Heart left ventricle (tissue), 16 donors: ENCODE measurements around the gene TRIM44. TPM values are rescaled to one million over a fixed set of nuclear protein-coding genes. Genes with fewer than 3 reads are reported as not detected.

Source experiments
- ATAC-seq, 4 donors: fragments of 200-7000 bp; cut with Tn5 transposase; one replicate each; pipeline ENCODE4 v1.9.1; 2020 to 2022; ENCODE audit warnings: moderate library complexity in 4 of 4, mild to moderate bottlenecking in 3 of 4, moderate number of reproducible peaks in 1 of 4
- DNase-seq, 5 donors: peaks; one replicate each; pipeline ENCODE4 v3.0.0-alpha.2; 2020
- H3K27ac ChIP-seq, 12 donors: fragments of 200-600 bp; sonication (generic) in 4 of 12; one replicate each; pipeline versions ENCODE4 v1.5.0 to v1.8.0; 2016 to 2022; ENCODE audit warnings: mild to moderate bottlenecking in 2 of 12
- H3K27me3 ChIP-seq, 9 donors: fragments of 200-600 bp; sonication (generic) in 2 of 9; one replicate each; pipeline versions ENCODE4 v1.5.1 to v1.8.0; 2016 to 2022; ENCODE audit warnings: mild to moderate bottlenecking in 3 of 9
- H3K36me3 ChIP-seq, 9 donors: fragments of 200-600 bp; sonication (generic) in 2 of 9; one replicate each; pipeline versions ENCODE4 v1.5.0 to v1.8.0; 2018 to 2022; ENCODE audit warnings: mild to moderate bottlenecking in 2 of 9
- H3K4me1 ChIP-seq, 12 donors: fragments of 200-600 bp; sonication (generic) in 4 of 12; one replicate each; pipeline versions ENCODE4 v1.5.0 to v1.8.0; 2016 to 2022; ENCODE audit warnings: mild to moderate bottlenecking in 3 of 12
- H3K4me3 ChIP-seq, 12 donors: fragments of 200-600 bp; sonication (generic) in 4 of 12; one replicate each; pipeline versions ENCODE4 v1.5.0 to v1.8.0; 2017 to 2022; ENCODE audit warnings: mild to moderate bottlenecking in 9 of 12, moderate library complexity in 4 of 12
- H3K9me3 ChIP-seq, 12 donors: fragments of 200-600 bp; sonication (generic) in 4 of 12; one replicate each; pipeline versions ENCODE4 v1.5.0 to v1.8.0; 2016 to 2022; ENCODE audit warnings: mild to moderate bottlenecking in 1 of 12
- CTCF ChIP-seq, 12 donors: fragments of 200-600 bp; sonication (generic) in 4 of 12; IDR thresholded peaks; one replicate each; pipeline versions ENCODE4 v1.5.0 to v1.8.0; 2018 to 2022; ENCODE audit warnings: antibody characterized with exemption in 12 of 12, mild to moderate bottlenecking in 5 of 12
- POLR2A ChIP-seq, 2 donors: fragments of 450-650 bp; IDR thresholded peaks; one replicate each; pipeline ENCODE4 v1.6.1; 2017; ENCODE audit warnings: antibody characterized with exemption in 2 of 2, mild to moderate bottlenecking in 2 of 2, moderate library complexity in 2 of 2
- WGBS, 4 donors: extraction: QIAGEN DNeasy Blood & Tissue Kit in 2 of 4; methylation state at CpG; one replicate each; pipeline versions ENCODE4 v1.1.5 to v1.1.7; 2013 to 2018; 5-methylcytosine and 5-hydroxymethylcytosine counted together
- intact Hi-C, 10 donors: fragments of 100-400 bp; cut with DNase I; formaldehyde crosslinking; loops; one replicate each; pipeline versions ENCODE4 v1.11.1 to v1.14.2; 2022
- polyA plus RNA-seq, 2 donors: library from polyadenylated mRNA; stranded (reverse); fragments of 200-250 nt; gene quantifications; one replicate each; pipeline ENCODE4 v1.2.3, GENCODE V29; 2013
- total RNA-seq, 9 donors: library from RNA; depleted of rRNA in 2 of 9; stranded (reverse); fragments of >200 nt in 2 of 9; fragmentation: NEBNext Ultra II Directional in 3 of 9; extraction: Animal tissue kit (Norgen Biotek cat#: 25700) in 3 of 9; gene quantifications; one replicate each; pipeline versions ENCODE4 v1.1.0 to v1.2.4, GENCODE V29; 2016 to 2023
- donor health status: ischemic (EF 13 %, LVEDD 7.1; RV severe dilation, severe dysfunction).
- donor health status: healthy with polysubstance abuse.
- donor health status: DM: no; HTN: yes; CAD: no.
- donor health status: DM: no; HTN: no; CAD: no.
- donor health status: ischemic (EF 25% LVEDD 6.9; RV normal size, moderate dysfunction).
- donor health status: ischemic (EF 25% LVEDD 5.7; RV mildly dilated, moderate dysfunction).
- donor health status: healthy.
- donor health status: DM: yes; HTN: yes; CAD: no.
- donor health status: ischemic (EF 35%, LVEDD 5.7; RV mildly dilated, moderate dysfunction).
- donor health status: nonischemic (EF 11% LVEDD 7.7; RV severe dilation, severe dysfunction).
- donor health status: DM: yes; HTN: yes; CAD: no.
- donor health status: PGD.
- donor health status: ischemic (EF 29% LVEDD 5.4; RV normal size, mild dysfunction).
- donor health status: nonischemic (EF 23%, LVEDD 6.1; RV moderate dilation, normal function).

TRIM44 gene
- total and polyA plus RNA-seq, 11 donors: 7.9 to 55.3 (median 44.1) TPM

DNA sequence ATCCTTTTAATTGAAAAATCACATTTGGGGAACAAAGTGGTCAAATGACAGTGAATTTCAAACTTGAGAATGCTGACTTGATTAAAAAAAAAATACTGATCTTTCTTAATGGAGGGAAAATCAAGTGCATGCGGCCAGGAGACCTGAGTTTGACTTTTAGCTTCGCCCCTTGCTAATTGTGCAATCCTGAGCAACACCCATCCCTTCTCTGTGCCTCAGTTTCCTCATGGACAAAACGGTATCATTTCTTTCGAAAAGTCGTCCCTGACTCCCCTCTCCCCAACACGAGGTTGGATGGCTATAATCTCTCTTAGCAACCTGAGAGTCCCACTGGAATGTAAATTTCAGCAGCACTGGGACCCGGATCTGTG is 45.3 kb upstream of the TRIM44 start:
- no peak for TF ChIP-seq CTCF (IDR thresholded peaks at IDR 0.05)

DNA sequence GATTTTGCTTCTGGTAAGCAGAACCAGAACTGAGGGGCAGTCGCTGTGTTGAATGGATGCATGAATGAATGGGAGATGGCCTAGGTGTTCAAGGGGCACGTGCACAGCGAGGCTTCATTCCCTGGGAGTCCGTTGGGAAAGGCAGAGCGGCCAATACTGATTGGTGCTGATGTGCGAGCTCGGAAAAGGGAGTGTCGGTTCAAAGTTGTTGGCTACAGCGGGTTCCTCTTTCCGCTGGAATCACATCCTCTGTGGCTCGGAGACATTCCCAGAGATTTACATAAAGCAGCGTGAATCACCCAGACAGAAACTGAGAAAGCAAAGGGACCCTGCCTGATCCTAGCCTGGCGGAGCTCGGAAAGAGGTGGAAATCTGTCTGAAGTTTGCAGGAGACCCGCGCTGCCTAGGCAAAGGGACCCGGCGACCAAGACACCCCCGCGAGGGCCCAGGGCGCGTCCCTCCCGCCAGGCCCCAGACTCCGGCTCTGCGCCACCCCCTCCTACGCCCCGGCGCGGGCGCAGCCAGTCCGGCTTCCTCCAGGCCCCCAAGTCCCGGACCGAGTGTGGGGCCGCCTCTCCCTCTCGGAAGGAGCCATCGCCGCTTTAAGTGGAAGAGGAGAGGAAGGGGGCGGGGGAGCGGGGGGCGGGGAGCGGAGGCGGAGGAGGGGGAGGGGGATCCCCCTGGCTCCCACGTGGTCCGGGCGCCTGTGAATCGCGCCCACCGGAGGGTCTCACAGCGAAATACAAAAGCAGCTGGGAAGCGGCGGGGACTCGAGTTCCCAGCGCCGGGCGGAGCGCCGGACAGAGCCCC is 44.7 kb upstream of the TRIM44 start, which contains the start of gene FJX1:
Gene FJX1, plus strand, starts transcription at position 774 of the 810 bp plus-strand sequence. CDS start 177 bp downstream, outside the sequence.
- Histone ChIP-seq H3K4me3 (peak within 1 kb of the TSS; percentile 49 to 73 (median 63)), H3K27ac (peak within 1 kb of the TSS; percentile 37 to 91 (median 83)), H3K9me3 (no peaks in the 10 kb centered on the region), H3K27me3 (peaks cover 0 to 61% (median 4%) of the 10 kb centered on the region in 9 donors), H3K4me1 (peaks cover 3 to 43% (median 25%) of the 10 kb centered on the region in 12 donors), H3K36me3 (no peaks in the 10 kb centered on the region)
- no peak for TF ChIP-seq CTCF (IDR thresholded peaks at IDR 0.05)
- peak in 1 of 2 donors; percentile 35 for TF ChIP-seq POLR2A (IDR thresholded peaks at IDR 0.05)
- ATAC-seq (peak; percentile 48 to 80 (median 78)), DNase-seq (peak; percentile 61 to 79 (median 72))
- 1 to 5% (median 3%) methylated on average over 23 to 54 of the region's 57 CpGs for WGBS, 4 donors
- intact Hi-C loops: loop anchor here (2.0 to 10.0 kb wide), 18 partner anchors 44 to 859 kb away; partner anchors contain the start of genes TRIM44 (in 4 of the 10) and LDLRAD3 (in 1 of the 10)

More for the DNA sequence above, 45.3 kb upstream of the TRIM44 start:
- no peaks in the 10 kb centered on the region for H3K9me3 ChIP-seq
- peaks cover 3 to 42% (median 25%) of the 10 kb centered on the region in 12 donors for H3K4me1 ChIP-seq
- H3K36me3 ChIP-seq: no peaks in the 10 kb centered on the region
- intact Hi-C loops: loop anchor here (2.0 to 10.0 kb wide), 17 partner anchors 45 to 860 kb away; partner anchors contain the start of genes TRIM44 (in 2 of the 10) and LDLRAD3 (in 1 of the 10)
- DNase-seq (no peak), ATAC-seq (no peak)
- peaks cover 0 to 60% (median 4%) of the 10 kb centered on the region in 9 donors for H3K27me3 ChIP-seq
- peak overlapping the region in 10 of 12 donors; percentile 41 to 91 (median 83) for H3K27ac ChIP-seq
- peak overlapping the region in 9 of 12 donors; percentile 57 to 73 (median 64) for H3K4me3 ChIP-seq
- WGBS, 4 donors: 59 to 67% (median 64%) methylated on average over 7 of the region's 7 CpGs

- Histone ChIP-seq H3K27me3 (peaks cover 0 to 58% (median 4%) of the 10 kb centered on the region in 9 donors), H3K4me3 (peak overlapping the region; percentile 49 to 73 (median 63)), H3K4me1 (peaks cover 3 to 47% (median 27%) of the 10 kb centered on the region in 12 donors), H3K27ac (peak overlapping the region; percentile 37 to 91 (median 83)), H3K9me3 (no peaks in the 10 kb centered on the region), H3K36me3 (no peaks in the 10 kb centered on the region)
- intact Hi-C loops: loop anchor here (2.0 to 10.0 kb wide), 15 partner anchors 44 to 859 kb away; partner anchors contain the start of genes TRIM44 (in 4 of the 10) and LDLRAD3 (in 1 of the 10)
- TF ChIP-seq POLR2A (IDR thresholded peaks at IDR 0.05) (no peak), CTCF (IDR thresholded peaks at IDR 0.05) (peak in 1 of 12 donors; percentile 25)
- ATAC-seq: peak in 3 of 4 donors; percentile 10 to 48 (median 40)
- DNase-seq: peak in 4 of 5 donors; percentile 21 to 66 (median 30)
- 0 to 1% (median 1%) methylated on average over 42 to 91 of the region's 91 CpGs for WGBS, 4 donors
These were observed 44.0 kb upstream of the TRIM44 start for GRCh38 chr11:35618497-35619115.
